Type B pancreatic cell (in vitro differentiated cells): ENCODE data around the gene HES6. TPM values are rescaled to one million over a fixed set of nuclear protein-coding genes. Genes with fewer than 3 reads are reported as not detected.

Experiments used
- DNase-seq: peaks from one replicate; pipeline ENCODE4 v3.0.0; 2021; ENCODE audit warnings: mixed read lengths; ENCODE audit not compliant: unreplicated experiment; ENCODE audit errors: extremely low spot score
- H3K27ac Mint-ChIP-seq: 2 replicates; pipeline ENCODE4 v1.8.0; 2021; ENCODE audit warnings: mild to moderate bottlenecking, mixed read lengths
- H3K27me3 Mint-ChIP-seq: 2 replicates; pipeline ENCODE4 v1.8.0; 2021; ENCODE audit warnings: mixed read lengths
- H3K36me3 Mint-ChIP-seq: 2 replicates; pipeline ENCODE4 v1.8.0; 2021; ENCODE audit warnings: mixed read lengths
- H3K4me1 Mint-ChIP-seq: one replicate; pipeline ENCODE4 v1.8.0; 2021; ENCODE audit warnings: mixed read lengths; ENCODE audit not compliant: unreplicated experiment
- H3K4me3 Mint-ChIP-seq: 2 replicates; pipeline ENCODE4 v1.8.0; 2021; ENCODE audit warnings: mild to moderate bottlenecking, mixed read lengths
- H3K9me3 Mint-ChIP-seq: 2 replicates; pipeline ENCODE4 v1.8.0; 2021; ENCODE audit warnings: mixed read lengths
- total RNA-seq: library from RNA; stranded (reverse); gene quantifications from 2 replicates; pipeline ENCODE4 v1.2.1, GENCODE V29; 2021; ENCODE audit warnings: low replicate concordance
- TF ChIP-seq, protein P1 (sequence below): fragments of 200-600 bp; sonication (generic); conservative IDR thresholded peaks from 2 replicates; pipeline ENCODE4 v1.5.0; 2021; ENCODE audit warnings: antibody characterized with exemption, mild to moderate bottlenecking

Gene HES6
- total RNA-seq, 1 donor from 2014 or later, result 24.4 TPM

- Mint-ChIP-seq H3K36me3 (peaks cover 9% of the 10 kb centered on the region), H3K9me3 (no peaks in the 10 kb centered on the region), H3K27me3 (peaks cover 13% of the 10 kb centered on the region), H3K4me1 (peaks cover 7% of the 10 kb centered on the region), H3K27ac (no peak overlapping the region), H3K4me3 (peak overlapping the region; percentile 36)
- no peak for DNase-seq
- TF ChIP-seq, protein P1, sequence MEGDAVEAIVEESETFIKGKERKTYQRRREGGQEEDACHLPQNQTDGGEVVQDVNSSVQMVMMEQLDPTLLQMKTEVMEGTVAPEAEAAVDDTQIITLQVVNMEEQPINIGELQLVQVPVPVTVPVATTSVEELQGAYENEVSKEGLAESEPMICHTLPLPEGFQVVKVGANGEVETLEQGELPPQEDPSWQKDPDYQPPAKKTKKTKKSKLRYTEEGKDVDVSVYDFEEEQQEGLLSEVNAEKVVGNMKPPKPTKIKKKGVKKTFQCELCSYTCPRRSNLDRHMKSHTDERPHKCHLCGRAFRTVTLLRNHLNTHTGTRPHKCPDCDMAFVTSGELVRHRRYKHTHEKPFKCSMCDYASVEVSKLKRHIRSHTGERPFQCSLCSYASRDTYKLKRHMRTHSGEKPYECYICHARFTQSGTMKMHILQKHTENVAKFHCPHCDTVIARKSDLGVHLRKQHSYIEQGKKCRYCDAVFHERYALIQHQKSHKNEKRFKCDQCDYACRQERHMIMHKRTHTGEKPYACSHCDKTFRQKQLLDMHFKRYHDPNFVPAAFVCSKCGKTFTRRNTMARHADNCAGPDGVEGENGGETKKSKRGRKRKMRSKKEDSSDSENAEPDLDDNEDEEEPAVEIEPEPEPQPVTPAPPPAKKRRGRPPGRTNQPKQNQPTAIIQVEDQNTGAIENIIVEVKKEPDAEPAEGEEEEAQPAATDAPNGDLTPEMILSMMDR, result no peak
Measured at GRCh38 chr2:238242731-238243495, 3.1 kb upstream of the HES6 start.

- Mint-ChIP-seq H3K4me3 (peak overlapping the region; percentile 33), H3K27me3 (peaks cover 20% of the 10 kb centered on the region), H3K36me3 (peaks cover 9% of the 10 kb centered on the region), H3K9me3 (no peaks in the 10 kb centered on the region), H3K4me1 (peaks cover 7% of the 10 kb centered on the region), H3K27ac (peak overlapping the region; percentile 16)
- no peak for DNase-seq
- TF ChIP-seq, protein P1, result no peak
Measured at GRCh38 chr2:238241970-238242369, 2.1 kb upstream of the HES6 start.

GRCh38 chr2:238240757-238241711 is 1.2 kb upstream of the HES6 start:
- no peak for DNase-seq
- H3K27ac Mint-ChIP-seq, result no peak overlapping the region
- H3K4me3 Mint-ChIP-seq, result peak overlapping the region; percentile 45
- TF ChIP-seq, protein P1, result no peak
- H3K4me1 Mint-ChIP-seq, result peaks cover 7% of the 10 kb centered on the region
- peaks cover 26% of the 10 kb centered on the region for H3K27me3 Mint-ChIP-seq
- H3K36me3 Mint-ChIP-seq, result peaks cover 9% of the 10 kb centered on the region
- H3K9me3 Mint-ChIP-seq, result no peaks in the 10 kb centered on the region

DNA sequence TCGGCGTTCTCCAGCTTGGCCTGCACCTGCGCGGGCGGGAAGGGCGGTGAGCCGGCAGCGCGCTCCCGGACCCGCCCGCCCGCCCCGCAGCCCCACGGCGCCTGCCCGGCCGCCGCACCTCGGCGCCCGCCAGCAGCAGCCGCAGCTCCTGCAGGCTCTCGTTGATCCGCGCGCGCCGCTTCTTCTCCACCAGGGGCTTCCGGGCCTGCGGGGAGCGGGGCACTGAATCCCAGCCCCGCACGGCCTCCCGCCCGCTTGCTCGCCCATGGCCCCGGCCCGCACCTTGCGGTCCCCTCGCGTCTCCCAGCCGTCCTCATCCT is 335 bp downstream of the HES6 start:
- TF ChIP-seq, protein P1, result peak; percentile 43
- Mint-ChIP-seq H3K4me3 (no peak overlapping the region), H3K4me1 (peaks cover 7% of the 10 kb centered on the region), H3K36me3 (peaks cover 4% of the 10 kb centered on the region), H3K27me3 (peaks cover 37% of the 10 kb centered on the region), H3K27ac (no peak overlapping the region), H3K9me3 (no peaks in the 10 kb centered on the region)
- DNase-seq, result no peak

- Mint-ChIP-seq H3K4me1 (peaks cover 7% of the 10 kb centered on the region), H3K27me3 (peaks cover 38% of the 10 kb centered on the region), H3K4me3 (peak overlapping the region; percentile 71), H3K27ac (no peak overlapping the region), H3K36me3 (no peaks in the 10 kb centered on the region), H3K9me3 (no peaks in the 10 kb centered on the region)
- no peak for DNase-seq
- TF ChIP-seq, protein P1, result no peak
Measured at GRCh38 chr2:238238766-238239542, 884 bp downstream of the HES6 start.
